ENCODE measurements around the gene AEBP1. TPM values are rescaled to one million over a fixed set of nuclear protein-coding genes. Genes with fewer than 3 reads are reported as not detected.

AEBP1 gene
- total RNA-seq, 8 experiments from 2014 or later: 3.2 to 60.3 (median 16.5) TPM

DNA sequence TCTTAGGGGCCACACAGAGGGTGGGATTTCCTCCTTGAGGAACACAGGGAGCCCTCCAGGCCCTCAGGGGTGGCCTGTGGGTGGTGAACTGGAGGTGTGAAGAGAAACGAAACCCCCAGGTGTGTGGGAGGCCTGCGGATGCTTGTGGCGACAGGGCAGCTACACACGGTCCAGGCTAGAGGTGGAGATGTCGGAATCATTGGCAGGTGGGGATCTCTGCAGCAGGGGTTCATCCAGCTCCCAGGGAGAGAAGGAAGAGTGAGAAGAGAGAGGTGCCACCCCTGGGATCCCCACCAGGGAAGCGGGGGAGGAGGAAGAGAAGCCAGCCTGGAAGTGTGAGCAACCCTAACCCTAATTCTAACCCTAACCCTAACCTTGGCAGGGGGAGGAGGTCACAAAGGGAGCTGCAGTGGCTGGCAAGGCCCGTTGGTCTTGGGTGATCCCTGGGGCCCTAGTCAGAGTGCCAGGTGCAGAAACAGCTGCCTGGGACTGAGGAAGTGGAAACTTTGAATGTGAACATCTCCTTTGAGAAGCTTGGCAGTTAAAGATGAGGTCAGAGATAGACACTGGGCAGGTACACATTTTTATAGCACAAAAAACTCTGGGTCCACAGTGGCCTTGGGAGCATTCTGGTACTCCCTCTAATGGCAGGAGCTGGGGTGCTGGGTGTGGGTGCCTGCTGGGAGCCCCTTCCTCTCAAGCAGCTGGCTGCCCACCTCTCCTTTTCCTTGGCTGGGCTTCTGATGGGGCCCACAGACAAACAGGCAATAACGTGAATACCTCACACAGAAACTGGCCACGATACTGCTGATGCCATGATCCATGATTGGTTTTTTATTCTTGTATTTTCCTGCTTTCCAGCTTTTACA lies 6.8 kb upstream of the AEBP1 start:
- WGBS, 10 experiments: 58 to 100% (median 82%) methylated on average over 1 to 6 of the region's 9 CpGs; no CpG with 5 or more reads in 1 of the 10 experiments
- peaks cover 4% of the 10 kb centered on the region in 2 donors for H3K4me1 ChIP-seq (replicated peaks in 1 of 2)
- in situ Hi-C loops (cut with MboI; ENCODE audit: low pct_unique_long_range_greater_than_20kb in 2 of 9, low sequenced_read_pairs in 9 of 9, unreplicated experiment in 9 of 9): no loop called here
- no peak overlapping the region for H3K4me3 ChIP-seq
- H3K27ac ChIP-seq: no peak overlapping the region
- ATAC-seq (replicated peaks in 6 of 8): no peak

DNA sequence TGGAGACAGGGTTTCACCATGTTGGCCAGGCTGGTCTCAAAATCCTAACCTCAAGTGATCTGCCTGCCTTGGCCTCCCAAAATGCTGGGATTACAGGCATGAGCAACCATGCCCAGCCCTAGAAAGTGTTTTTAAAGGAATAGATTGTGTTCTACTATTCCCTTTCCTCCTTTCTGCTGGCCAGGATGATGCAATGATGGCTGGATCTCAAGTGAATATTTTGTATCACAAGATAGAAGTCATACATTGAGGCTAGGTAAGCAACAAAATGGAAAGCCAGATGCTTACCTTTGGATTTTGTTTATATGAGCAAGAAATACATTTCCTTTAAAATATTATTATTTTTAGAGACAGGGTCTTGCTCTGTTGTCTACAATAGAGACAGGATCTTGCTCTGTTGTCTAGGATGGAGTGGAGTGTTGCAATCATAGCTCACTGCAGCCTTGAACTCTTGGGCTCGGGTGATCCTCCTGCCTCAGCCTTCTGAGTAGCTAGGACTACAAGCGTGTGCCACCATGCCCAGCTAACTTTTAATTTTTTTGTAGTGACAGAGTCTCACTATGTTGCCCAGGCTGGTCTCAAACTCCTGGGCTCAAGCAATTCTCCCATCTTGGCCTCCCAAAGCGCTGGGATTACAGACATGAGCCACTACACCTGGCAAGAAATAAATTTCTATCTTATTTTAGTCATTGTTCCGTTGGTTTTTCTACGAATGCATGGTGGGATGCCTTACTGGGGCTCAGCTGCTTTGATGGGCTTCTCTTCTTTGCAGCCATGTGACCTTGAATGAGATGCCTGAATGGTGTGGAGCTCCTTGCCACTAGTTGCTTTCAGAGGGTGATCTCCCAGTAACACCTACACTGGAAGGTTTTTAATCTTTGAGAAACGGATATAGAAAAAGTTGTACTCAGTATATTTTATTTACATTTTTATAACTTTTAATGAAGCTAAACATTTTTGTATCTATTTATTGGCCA lies 5.8 kb upstream of the AEBP1 start:
- no peak overlapping the region for H3K27ac ChIP-seq
- in situ Hi-C loops (cut with MboI; ENCODE audit: low pct_unique_long_range_greater_than_20kb in 2 of 9, low sequenced_read_pairs in 9 of 9, unreplicated experiment in 9 of 9): no loop called here
- 79 to 100% (median 88%) methylated on average over 1 to 6 of the region's 6 CpGs; no CpG with 5 or more reads in 2 of the 10 experiments for WGBS, 10 experiments
- H3K4me3 ChIP-seq: no peak overlapping the region
- H3K4me1 ChIP-seq (replicated peaks in 1 of 2): peaks cover 4% of the 10 kb centered on the region in 2 donors
- no peak for ATAC-seq (replicated peaks in 6 of 8)

DNA sequence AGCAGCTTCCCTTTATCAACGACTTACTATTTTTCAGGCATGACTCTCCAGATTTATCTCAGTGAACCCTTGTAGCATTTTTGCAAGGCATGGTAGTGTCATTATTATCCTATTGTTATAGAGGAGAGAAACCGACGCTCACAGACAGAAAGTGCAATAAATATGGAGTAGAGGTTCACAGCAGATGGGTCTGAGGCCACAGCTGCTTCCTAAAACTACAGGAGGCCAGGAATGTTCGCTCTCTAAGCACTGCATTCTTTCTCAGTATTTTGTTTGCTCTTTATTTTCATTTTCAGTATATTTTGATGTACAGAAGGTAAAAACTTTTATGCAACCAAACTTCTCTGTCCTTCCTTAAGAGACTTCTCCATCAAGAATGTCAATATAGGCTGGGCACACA lies 4.5 kb upstream of the AEBP1 start:
- ATAC-seq (replicated peaks in 6 of 8): no peak
- in situ Hi-C loops (cut with MboI; ENCODE audit: low pct_unique_long_range_greater_than_20kb in 2 of 9, low sequenced_read_pairs in 9 of 9, unreplicated experiment in 9 of 9): no loop called here
- Histone ChIP-seq H3K27ac (no peak overlapping the region), H3K4me1 (replicated peaks in 1 of 2) (peaks cover 4 to 7% of the 10 kb centered on the region in 2 donors), H3K4me3 (no peak overlapping the region)
- WGBS, 10 experiments: 38 to 100% (median 62%) methylated on average over 1 to 4 of the region's 4 CpGs; no CpG with 5 or more reads in 1 of the 10 experiments

DNA sequence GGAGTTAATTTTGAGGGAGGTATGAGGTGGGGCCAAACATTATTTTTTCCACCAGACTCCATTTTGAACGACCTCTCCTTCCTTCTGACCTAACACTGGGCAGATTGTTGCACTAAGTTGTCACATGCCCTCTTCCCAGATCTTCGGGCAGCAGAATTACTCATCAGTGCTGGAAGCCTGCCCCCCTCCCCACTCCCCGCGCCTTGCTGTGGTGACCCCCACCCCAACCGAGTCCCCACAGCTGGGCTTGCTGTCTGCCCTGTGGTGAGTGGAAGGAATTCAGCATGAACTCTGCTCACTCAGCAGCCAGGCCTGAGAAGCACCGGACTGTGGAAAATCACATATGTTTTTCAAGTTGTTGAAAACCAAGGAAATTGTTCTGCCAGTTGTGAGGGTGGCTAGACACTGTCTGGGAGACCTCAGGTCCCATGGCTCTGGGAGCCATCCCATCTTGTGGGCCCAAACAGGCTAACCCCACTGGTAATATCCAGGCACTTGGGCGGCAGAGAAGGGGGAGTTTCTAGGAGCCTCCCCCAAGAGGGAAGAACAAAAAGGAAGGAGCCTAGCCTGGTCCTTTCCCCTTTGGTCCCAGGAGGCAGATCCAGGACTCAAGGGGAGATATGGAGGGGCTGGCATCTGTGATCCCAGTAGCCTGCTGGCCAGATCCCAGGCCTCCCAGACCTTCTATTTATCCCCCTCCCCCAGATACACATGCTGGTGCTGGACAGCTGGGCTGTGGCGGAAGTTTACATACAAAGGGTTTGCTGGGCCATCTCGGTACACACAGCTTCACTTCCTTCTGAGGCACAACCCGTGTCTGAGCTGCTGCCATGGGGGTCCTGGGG lies 3.5 kb upstream of the AEBP1 start:
- WGBS, 10 experiments: 8 to 64% (median 30%) methylated on average over 1 to 4 of the region's 10 CpGs; no CpG with 5 or more reads in 6 of the 10 experiments
- peak in 7 of 8 experiments; percentile 5 to 56 (median 42) for ATAC-seq (replicated peaks in 6 of 8)
- H3K27ac ChIP-seq: no peak overlapping the region
- H3K4me1 ChIP-seq (replicated peaks in 1 of 2): peaks cover 12 to 17% of the 10 kb centered on the region in 2 donors
- no peak overlapping the region for H3K4me3 ChIP-seq
- in situ Hi-C loops (cut with MboI; ENCODE audit: low pct_unique_long_range_greater_than_20kb in 2 of 9, low sequenced_read_pairs in 9 of 9, unreplicated experiment in 9 of 9): no loop called here

DNA sequence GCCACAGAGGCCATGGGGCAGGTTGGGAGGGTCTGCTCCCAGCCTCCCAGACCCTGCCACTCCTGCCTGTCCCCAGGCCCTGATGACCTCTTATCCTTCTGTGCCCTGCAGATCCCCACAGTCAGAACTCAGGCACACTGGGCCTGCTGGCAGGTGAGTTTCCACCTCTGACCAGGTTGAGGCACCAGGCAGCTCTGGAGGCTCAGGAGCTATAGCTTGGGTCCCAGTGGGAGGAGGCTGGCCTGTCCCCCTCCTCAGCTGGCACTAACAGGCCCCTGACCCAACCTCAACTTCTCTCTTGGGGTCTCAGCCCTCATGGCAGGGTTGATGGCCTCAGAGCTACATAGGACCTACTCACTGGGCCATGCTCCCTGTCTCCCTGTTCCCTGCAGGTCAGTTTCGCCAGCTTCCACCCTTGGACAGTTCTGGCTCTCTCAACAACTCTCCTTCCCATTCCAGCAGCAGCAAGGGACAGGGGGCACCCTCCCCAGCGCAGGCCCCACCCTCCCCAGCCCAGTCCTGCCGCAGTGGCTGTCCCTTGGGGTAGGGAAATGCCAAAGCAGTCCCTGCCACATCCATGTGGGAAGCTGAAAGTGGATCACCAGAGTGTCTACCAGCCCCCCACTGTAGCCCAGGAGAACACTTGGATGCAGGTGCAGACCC lies 2.7 kb upstream of the AEBP1 start:
- H3K27ac ChIP-seq: no peak overlapping the region

DNA sequence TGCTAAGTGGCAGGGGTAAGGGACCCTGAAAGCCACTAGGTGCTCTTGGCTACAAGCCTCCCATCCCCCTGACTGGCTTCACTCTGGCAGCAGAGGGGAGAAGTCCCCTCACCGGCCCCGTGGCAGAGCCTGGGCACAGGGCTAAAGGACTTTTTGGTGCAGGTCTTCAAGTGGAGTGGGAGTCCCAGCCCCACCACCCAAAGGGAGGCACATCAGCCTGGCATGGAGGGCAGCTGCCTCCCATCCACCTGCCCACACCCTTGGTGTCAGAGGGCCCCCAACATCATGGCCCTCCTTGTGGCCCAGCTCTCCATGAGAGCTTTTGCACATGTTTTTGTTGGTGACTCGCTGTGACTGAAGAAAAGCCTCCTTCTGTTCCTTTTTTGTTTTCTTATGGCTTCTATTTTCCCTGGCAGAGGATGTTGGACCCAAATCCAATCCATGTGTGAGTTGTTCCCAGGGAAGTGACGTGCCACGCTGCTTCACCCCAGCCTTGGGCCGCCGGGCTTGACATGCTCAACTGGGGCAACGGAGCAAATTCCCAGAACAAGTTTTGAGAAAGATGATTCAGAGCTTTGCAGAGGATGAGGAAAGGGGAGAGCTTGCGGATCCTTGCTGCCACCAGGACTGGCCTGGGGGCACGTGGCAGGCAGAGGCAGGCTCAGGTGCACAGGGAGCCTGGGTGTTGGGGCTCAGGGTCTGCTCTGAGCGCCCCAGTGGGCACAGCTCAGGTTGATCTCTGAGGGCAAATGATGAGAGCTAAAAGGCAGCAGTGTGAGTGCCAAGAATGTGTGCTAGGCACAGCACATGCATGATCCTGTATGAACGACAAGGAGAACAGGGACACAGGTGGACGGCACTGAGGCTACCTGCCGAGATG lies 1.9 kb upstream of the AEBP1 start:
- ATAC-seq (replicated peaks in 6 of 8): no peak
- in situ Hi-C loops (cut with MboI; ENCODE audit: low pct_unique_long_range_greater_than_20kb in 2 of 9, low sequenced_read_pairs in 9 of 9, unreplicated experiment in 9 of 9): no loop called here
- 14 to 90% (median 80%) methylated on average over 1 to 5 of the region's 14 CpGs; no CpG with 5 or more reads in 3 of the 10 experiments for WGBS, 10 experiments

More for the DNA sequence above, 2.7 kb upstream of the AEBP1 start:
- WGBS, 10 experiments: no CpG with 5 or more reads among the region's 3 CpGs
- Histone ChIP-seq H3K4me1 (replicated peaks in 1 of 2) (peaks cover 18 to 23% of the 10 kb centered on the region in 2 donors), H3K4me3 (no peak overlapping the region)
- no peak for ATAC-seq (replicated peaks in 6 of 8)
- in situ Hi-C loops (cut with MboI; ENCODE audit: low pct_unique_long_range_greater_than_20kb in 2 of 9, low sequenced_read_pairs in 9 of 9, unreplicated experiment in 9 of 9): no loop called here

DNA sequence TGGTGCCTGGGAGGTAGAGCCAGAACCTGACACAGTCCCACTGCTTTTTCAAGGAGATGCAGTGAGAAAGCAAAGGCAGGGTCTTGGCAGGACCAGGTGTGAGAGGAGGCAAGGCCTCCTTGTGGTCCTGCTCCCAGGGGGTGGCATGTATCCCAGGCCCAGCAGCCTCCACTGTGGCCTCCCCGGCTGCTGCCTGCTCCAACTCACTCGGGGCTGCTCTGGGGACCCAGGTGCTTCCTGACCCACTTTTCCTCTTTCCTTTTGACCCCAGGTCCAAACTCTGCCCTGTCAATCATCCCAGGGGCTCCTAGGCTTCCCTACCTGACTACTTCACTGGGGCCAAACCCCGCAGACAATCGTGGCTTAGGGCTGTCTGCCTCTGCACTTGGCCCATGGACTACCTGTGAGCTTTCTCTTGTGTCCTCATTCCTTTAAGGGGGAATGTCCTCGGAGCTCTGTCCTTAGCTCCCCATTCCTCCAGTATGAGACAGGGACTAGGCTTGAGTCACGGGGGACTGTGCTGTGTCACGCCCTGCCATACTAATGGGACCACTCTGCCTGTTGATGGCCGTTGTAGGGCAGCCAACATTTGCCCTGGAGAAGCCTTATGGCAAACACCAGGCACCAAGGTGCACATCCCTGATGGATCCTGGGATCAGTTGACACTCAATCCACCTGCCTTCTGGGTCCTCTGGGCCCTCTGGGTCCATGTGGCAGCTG lies 1.1 kb upstream of the AEBP1 start:
- Histone ChIP-seq H3K4me1 (replicated peaks in 1 of 2) (peaks cover 18 to 23% of the 10 kb centered on the region in 2 donors), H3K27ac (no peak overlapping the region), H3K4me3 (no peak overlapping the region)
- in situ Hi-C loops (cut with MboI; ENCODE audit: low pct_unique_long_range_greater_than_20kb in 2 of 9, low sequenced_read_pairs in 9 of 9, unreplicated experiment in 9 of 9): no loop called here
- no peak for ATAC-seq (replicated peaks in 6 of 8)
- 72 to 100% (median 86%) methylated on average over 1 to 5 of the region's 8 CpGs; no CpG with 5 or more reads in 5 of the 10 experiments for WGBS, 10 experiments

More for the DNA sequence above, 1.9 kb upstream of the AEBP1 start:
- Histone ChIP-seq H3K27ac (no peak overlapping the region), H3K4me1 (replicated peaks in 1 of 2) (peaks cover 18 to 23% of the 10 kb centered on the region in 2 donors), H3K4me3 (no peak overlapping the region)

DNA sequence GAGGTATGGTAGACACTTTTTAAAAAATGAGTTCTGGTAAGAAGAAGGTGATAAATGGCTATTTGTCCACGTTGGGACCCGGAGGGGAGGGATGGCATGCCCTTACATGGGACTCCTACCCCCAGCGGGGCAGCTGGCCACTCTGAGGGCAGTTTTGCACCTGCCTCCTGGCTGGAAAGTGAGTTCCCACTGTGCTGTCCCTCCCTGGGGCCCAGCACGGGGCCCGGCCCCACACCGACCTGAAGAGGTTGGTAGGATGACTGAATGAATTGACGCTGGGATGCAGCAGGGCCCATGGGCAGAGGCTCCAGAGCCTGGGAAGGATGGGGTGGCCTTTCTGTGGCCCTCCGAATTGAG lies 601 bp upstream of the AEBP1 start:
- Histone ChIP-seq H3K27ac (no peak overlapping the region), H3K4me3 (peak overlapping the region in 2 of 5 donors; percentile 39 to 45), H3K4me1 (replicated peaks in 1 of 2) (peaks cover 18 to 23% of the 10 kb centered on the region in 2 donors)
- WGBS, 10 experiments: 40 to 42% methylated on average over 1 to 2 of the region's 8 CpGs; no CpG with 5 or more reads in 8 of the 10 experiments
- in situ Hi-C loops (cut with MboI; ENCODE audit: low pct_unique_long_range_greater_than_20kb in 2 of 9, low sequenced_read_pairs in 9 of 9, unreplicated experiment in 9 of 9): no loop called here
- peak in 3 of 8 experiments; percentile 2 to 11 (median 6) for ATAC-seq (replicated peaks in 6 of 8)

DNA sequence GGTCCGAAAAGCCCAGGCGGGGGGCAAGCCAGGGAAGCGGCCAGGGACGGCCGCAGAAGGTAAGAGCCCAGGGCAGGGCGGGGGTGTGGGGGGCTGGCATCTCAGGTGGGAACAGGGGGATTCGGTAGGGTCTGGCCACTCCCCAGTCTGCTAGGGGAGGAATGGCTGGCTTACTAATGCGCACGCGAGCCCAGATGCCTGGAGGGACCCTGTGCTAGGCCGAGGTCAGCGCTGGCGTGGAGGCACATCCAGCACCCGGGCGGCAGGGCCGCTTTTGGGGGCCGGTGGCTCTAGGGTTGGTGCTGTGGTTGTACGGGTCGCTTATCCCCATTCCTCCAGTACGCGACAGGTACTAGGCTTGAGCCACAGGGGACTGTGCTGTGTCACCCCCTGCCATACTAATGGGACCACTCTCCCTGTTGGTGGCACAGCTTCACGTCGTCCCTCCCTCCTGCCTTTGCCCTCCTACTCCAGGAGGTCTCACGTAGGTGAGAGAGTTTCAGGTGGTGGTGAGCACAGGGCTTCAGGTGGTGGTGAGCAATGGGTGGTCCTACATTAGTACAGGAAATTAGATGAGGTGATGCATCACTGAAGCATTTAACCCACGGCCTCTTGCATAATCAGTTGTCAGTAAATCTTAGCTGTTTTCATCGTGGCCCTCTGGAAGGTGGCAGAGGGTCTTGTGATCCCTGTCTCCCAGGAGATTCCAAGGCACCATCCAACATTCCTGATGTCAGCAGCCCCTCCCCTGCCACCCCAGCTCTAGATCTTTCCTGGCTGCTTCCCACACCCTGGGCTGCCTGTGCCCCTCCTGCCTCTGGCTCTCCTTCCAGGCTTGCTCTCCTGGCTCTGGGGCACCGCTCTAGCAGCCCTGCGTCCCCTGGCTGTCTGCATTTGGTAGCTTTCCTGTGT lies 971 bp downstream of the AEBP1 start:
- H3K27ac ChIP-seq: peak overlapping the region in 1 of 2 donors; percentile 68
- in situ Hi-C loops (cut with MboI; ENCODE audit: low pct_unique_long_range_greater_than_20kb in 2 of 9, low sequenced_read_pairs in 9 of 9, unreplicated experiment in 9 of 9): no loop called here
- H3K4me1 ChIP-seq (replicated peaks in 1 of 2): peaks cover 18 to 23% of the 10 kb centered on the region in 2 donors
- peak; percentile 38 to 85 (median 69) for ATAC-seq (replicated peaks in 6 of 8)
- WGBS, 10 experiments: 0 to 70% (median 21%) methylated on average over 2 to 8 of the region's 28 CpGs; no CpG with 5 or more reads in 3 of the 10 experiments
- peak overlapping the region; percentile 15 to 45 (median 31) for H3K4me3 ChIP-seq

DNA sequence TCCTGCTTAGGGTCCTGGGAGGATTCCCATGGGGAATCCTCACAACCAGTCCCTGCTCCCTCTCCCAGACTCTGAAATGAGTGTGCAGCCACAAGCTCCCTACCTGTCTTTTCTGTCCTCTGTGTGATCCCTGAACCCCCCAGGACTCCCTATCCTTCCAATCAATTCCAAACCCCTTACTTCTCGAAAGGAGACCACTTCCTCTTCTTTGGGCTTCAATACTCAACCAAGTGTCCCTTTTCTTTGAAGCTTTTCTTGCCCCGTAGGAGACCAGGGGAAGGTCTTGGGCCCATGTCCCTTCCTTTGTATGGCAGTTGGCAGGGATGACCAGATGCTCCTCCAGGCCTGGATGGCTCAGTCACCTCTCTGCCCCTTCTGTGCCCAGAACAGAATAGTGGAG lies 1.7 kb downstream of the AEBP1 start:
- no peak for ATAC-seq (replicated peaks in 6 of 8)
- peak overlapping the region in 2 of 5 donors; percentile 39 to 45 for H3K4me3 ChIP-seq
- peaks cover 13 to 20% of the 10 kb centered on the region in 2 donors for H3K4me1 ChIP-seq (replicated peaks in 1 of 2)
- in situ Hi-C loops (cut with MboI; ENCODE audit: low pct_unique_long_range_greater_than_20kb in 2 of 9, low sequenced_read_pairs in 9 of 9, unreplicated experiment in 9 of 9): no loop called here
- 13 to 100% (median 80%) methylated on average over 1 of the region's 2 CpGs; no CpG with 5 or more reads in 5 of the 10 experiments for WGBS, 10 experiments
- peak overlapping the region in 1 of 2 donors; percentile 5 for H3K27ac ChIP-seq
